GM19438 (cell line): ENCODE data around the gene PRAMEF33.
"Not testable (repeated sequence)": the region's sequence is repeated elsewhere in the genome, so short reads cannot be mapped to it uniquely, and the experiment has no call there.

ENCODE experiments used
- ATAC-seq: cut with Tn5 transposase; IDR thresholded peaks from one replicate; pipeline ENCODE4 v1.9.1; 2021; ENCODE audit warnings: low read depth; ENCODE audit not compliant: unreplicated experiment

Gene PRAMEF33, protein sequence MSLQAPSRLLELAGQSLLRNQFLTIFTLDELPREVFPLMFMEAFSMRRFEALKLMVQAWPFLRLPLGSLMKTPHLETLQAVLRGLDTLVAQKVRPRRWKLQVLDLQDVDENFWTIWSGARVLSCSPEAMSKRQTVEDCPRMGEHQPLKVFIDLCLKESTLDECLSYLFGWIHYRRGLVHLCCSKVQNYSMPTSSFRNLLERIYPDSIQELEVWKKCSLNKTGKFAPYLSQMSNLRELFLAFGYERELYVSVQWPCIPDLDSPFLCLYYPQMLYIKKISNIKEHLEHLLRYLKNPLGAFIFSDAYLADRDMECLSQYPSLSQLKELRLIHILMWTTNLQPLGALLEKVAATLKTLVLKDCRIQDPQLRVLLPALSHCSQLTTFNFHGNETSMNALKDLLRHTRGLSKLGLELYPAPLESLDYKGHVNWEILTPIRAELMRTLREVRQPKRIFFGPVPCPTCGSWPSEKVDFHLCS

DNA sequence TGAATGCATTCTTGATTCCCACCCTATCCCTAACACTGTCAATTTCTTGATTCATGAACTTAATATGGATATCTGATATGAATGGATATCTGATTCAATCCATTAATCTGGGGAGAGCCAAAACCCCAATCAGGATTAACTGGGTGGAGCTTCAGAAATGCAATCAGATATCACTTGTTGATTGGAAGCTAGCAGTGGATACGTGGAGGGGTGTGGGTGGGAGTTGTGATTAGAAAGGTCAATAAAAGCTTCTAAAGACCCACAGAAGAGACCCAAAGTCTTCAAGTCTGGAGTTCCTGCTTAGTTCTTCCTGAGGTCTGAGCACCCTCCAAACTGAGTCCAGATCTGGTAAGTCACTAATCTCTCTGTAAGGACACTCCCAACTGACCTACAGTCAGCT, at the start of gene PRAMEF33:
Gene PRAMEF33 (plus strand): TSS at position 301 of the 400 bp plus-strand sequence. CDS start 2,416 bp downstream, outside the sequence.
- not testable (repeated sequence) for ATAC-seq

DNA sequence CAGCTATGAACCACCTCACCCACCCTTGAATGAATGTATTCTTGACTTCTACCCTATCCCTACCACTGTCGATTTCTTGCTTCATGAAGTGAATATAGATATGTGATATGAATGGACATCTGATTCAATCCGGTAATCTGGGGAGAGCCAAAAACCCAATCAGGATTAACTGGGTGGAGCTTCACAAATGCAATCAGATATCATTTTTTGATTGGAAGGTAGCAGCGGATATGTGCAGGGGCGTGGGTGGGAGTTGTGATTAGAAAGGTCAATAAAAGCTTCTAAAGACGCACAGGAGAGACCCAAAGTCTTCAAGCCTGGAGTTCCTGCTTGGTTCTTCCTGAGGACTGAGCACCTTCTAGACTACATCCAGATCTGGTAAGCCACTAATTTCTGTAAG, 49.4 kb upstream of the PRAMEF33 start, which contains the start of gene PRAMEF5:
Gene PRAMEF5 (plus strand): TSS at position 301 of the 400 bp plus-strand sequence. CDS start 5,071 bp downstream, outside the sequence.
- not testable (repeated sequence) for ATAC-seq

DNA sequence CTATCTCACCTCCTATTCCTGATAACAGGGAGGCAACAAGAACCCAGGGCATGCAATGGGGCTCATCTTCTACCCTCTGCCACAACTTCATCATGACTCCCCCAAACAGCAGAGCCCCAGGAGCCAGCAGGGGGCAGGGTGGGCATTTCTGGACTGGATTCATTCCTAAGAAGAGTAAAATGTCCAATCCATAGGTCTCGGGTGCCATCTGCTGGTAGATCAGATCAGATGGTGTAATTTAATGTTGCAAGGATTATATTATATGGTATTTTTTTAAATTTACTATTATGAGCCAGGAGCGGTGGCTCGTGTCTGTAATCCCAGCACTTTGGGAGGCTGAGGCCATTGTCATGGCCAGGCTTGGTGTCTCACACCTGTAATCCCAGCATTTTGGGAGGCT, 38.2 kb upstream of the PRAMEF33 start:
- ATAC-seq = not testable (repeated sequence)

DNA sequence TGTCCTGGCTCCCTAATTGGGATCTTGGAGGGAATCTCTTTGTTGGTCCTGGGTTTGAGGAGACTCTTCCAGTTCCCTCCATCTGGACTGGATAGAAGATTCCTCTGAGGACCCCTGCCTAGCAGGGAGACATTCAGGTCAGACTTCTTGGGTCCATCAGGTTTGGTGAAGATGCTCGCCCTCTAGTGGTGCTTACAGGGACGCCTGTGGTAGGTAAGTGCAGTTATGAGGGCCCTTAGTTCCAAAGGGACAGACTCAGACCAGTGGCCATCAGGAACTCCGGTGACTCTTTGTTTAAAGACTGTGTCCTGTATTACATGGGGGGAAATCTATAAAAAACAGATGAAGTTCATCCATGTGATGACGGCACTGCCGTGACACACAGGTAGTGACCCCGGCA, 26.3 kb upstream of the PRAMEF33 start:
- not testable (repeated sequence) for ATAC-seq

DNA sequence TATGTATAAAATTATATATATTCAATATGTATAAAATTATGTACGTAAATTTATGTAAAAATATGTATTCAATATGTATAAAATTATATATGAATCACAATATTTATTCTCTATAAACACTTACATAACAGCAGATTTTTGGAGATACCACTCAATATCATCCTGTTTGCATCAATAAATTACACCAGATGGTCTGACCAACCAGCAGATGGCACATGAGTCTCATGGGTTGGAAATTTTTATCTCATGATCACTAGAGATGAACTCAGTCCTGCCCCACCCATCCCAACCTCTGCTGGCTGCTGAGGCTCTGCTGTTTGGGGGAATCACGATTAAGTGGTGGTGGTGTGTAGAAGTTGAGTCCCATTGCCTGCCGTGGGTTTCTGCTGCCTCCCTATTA, 23.7 kb upstream of the PRAMEF33 start:
- ATAC-seq = not testable (repeated sequence)

DNA sequence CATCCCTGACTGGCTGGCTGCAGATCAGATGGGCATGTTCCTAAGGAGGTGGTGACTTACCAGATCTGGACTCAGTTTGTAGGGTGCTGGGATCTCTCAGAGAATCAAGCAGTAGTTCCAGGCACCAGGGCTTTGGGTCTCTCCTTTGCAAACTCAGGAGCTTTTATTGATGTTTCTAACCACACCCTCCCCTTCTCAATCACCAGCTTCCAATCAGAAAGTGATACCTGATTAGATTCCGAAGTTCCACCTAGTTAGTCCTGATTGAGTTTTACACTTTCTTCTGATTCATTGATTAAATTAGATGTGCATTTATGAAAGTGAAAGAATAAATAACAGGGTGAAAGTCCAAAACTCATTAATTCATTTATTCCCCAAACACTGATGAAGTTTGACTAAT, 18.3 kb upstream of the PRAMEF33 start, which contains the start of gene PRAMEF8:
Gene PRAMEF8 (minus strand): TSS at position 101 of the 400 bp plus-strand sequence. CDS start 1,046 bp downstream, outside the sequence.
- not testable (repeated sequence) for ATAC-seq

DNA sequence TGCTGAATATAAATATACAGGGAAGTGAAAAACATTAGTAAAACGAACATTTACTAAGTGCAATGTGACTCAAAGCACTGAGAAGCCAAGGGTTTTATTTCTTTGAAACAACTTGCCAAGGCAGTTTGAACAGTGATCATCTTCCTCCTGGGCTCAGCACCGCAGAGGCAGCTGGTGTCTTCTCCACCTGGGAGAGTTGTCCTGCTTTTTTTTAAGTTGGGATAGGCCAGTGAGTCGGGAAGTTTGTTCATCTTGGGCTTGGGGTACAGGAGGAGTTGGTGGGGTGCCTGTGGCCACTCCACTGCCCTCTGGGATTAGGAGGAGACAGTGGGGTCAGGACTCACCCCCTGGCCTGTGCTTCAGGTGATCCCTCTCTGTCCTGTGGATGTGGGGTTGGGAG, 14.3 kb upstream of the PRAMEF33 start:
- ATAC-seq = not testable (repeated sequence)

DNA sequence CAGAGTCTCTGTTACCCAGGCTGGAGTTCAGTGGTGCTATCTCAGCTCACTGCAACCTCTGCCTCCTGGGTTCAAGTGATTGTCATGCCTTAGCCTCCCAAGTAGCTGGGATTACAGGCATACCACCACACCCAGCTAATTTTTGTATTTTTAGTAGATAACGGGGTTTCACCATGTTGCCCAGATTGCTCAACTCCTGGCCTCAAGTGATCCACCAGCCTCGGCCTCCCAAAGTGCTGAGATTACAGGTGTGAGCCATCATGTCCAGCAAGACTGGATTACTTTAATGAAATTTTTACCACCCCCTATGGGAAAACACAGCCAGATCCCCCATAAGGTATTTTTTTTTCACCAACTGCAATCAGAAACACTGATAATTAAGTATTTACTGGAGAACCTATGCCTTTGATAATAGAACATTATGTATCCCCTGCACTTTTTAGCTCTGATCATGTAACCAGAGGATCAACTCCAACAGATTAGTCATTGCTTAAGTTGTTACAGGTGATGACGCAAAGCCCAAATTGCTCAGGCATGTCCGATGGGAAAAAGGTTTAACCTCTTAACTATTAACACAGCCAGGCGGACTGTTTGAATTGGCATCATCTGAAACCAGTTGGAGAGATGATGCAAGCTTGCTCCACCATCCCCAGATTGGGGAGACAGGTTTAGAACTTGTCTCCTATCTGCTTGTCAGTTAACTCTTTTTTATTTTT, 6.0 kb upstream of the PRAMEF33 start:
- ATAC-seq = not testable (repeated sequence)

DNA sequence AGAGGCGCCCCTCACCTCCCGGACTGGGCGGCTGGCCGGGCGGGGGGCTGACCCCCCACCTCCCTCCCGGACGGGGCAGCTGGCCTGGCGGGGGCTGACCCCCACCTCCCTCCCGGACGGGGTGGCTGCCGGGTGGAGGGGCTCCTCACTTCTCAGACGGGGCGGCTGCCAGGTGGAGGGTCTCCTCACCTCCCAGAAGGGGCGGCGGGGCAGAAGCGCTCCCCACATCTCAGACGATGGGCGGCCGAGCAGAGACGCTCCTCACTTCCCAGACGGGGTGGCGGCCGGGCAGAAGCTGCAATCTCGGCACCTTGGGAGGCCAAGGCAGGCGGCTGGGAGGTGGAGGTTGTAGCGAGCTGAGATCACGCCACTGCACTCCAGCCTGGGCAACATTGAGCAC, 4.6 kb upstream of the PRAMEF33 start:
- not testable (repeated sequence) for ATAC-seq

DNA sequence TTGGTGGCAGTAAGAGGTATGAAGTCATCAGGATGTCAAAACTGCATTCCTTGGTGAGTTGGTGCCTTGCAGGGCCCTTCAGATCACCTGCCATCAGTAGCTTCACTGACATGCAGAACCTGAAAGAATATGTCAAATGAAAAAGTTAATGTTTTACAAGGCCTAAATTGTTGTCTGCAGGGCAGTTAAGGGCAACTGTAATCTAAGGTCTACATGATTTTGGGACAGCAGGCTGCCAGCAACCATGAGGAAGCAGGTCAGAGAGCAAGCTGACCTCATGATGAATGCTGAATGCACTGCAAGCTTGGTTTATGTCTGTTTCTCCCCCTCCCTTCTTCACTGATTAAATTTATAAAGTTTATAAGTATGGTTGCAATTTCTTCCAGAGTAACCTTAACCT, 1.1 kb upstream of the PRAMEF33 start:
- not testable (repeated sequence) for ATAC-seq

DNA sequence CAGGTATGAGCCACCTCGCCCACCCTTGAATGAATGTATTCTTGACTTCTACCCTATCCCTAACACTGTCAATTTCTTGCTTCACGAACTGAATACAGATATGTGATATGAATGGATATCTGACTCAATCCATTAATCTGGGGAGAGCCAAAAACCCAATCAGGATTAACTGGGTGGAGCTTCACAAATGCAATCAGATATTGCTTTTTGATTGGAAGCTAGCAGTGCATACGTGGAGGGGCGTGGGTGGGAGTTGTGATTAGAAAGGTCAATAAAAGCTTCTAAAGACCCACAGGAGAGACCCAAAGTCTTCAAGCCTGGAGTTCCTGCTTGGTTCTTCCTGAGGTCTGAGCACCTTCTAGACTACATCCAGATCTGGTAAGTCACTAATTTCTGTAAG, 11.9 kb downstream of the PRAMEF33 start, which contains the start of gene PRAMEF15:
Gene PRAMEF15 (plus strand): TSS at position 301 of the 400 bp plus-strand sequence. CDS start 2,827 bp downstream, outside the sequence.
- ATAC-seq = not testable (repeated sequence)

DNA sequence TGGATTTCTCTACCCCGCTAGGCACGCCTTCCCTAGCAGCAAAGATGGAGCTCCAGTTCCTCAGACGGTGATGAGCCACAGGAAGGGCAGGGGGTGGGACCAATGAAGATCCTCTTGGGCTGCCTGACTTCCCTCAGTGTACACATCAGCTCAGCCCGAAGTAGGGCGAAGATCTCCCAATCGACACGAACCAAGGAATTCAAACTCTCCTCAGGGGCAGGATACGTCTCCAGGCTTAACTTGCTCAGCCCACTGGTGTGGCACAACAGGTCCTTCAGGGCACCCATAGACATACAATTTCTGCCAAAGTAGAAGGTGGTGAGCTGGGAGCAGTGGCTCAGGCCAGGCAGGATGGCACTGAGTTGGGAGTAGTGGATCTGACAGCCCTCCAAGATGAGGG, 39.2 kb downstream of the PRAMEF33 start:
- not testable (repeated sequence) for ATAC-seq

DNA sequence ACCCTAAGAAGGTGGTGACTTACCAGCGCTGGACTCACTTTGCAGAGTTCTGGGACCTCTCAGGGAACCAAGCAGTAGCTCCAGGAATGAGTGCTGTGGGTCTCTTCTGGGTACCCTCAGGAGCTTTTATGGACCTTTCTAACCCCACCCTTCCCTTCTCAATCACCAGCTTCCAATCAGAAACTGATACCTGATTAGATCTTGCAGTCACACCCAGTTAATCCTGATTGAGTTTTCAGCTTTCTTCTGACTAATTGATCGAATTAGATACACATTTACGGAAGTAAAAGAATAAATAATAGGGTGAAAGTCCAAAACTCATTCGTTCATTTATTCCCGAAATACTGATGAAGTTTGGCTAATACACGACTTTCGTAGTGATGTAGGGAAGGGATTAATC, 43.7 kb downstream of the PRAMEF33 start, which contains the start of gene PRAMEF14:
Gene PRAMEF14 (minus strand): TSS at position 101 of the 400 bp plus-strand sequence. CDS start 1,820 bp downstream, outside the sequence.
- ATAC-seq = not testable (repeated sequence)

DNA sequence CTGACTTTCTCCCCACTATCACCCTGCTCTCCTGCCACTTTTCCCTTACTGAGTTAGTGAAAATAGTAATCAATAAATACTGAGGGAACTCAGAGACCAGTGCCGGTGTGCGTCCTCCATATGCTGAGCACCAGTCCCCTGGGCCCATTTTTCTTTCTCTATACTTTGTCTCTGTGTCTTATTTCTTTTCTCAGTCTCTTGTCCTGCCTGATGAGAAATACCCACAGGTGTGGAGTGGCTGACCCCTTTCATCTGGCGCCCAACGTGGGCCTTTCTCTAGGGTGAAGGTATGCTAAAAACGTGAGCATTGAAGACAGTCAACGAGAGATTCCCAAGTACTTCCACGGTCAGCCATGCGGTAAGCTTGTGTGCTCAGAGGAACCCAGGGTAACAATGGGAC, 50.1 kb downstream of the PRAMEF33 start:
- ATAC-seq = not testable (repeated sequence)

DNA sequence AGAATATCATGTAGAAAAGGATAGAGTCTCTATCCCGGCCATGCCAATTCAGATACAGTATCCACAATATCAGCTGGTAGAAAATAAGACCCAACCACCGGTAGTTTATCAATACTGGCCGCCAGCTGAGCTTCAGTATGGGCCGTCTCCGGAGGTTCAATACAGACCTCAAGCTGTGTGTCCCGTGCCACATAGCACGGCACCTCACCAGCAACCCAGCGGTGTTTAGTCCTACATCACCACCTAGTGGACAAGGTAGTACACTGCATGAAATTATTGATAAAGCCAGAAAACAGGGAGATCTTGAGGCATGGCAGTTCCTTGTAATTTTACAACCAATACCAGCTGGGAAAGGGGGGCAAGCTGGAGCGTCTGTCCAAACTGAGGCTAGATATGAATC, 51.1 kb downstream of the PRAMEF33 start:
- ATAC-seq = not testable (repeated sequence)

DNA sequence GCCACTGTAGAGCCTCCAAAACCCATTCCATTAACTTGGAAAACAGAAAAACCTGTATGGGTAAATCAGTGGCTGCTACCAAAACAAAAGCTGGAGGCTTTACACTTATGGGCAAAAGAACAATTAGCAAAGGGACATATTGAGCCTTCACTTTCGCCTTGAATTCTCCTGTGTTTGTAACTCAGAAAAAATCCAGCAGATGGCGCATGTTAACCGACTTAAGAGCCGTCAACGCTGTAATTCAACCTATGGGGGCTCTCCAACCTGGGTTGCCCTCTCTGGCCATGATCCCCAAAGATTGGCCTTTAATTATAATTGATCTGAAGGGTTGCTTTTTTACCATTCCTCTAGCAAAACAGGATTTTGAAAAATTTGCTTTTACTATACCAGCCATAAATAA, 53.4 kb downstream of the PRAMEF33 start:
- ATAC-seq = not testable (repeated sequence)
